HG02943 (cell line): ENCODE measurements around the gene TAF3.
A peak's percentile ranks its signal among the peaks of the same experiment; 100 is the strongest.
"Not testable (repeated sequence)": the region's sequence is repeated elsewhere in the genome, so short reads cannot be mapped to it uniquely, and the experiment has no call there.

Source experiments
- ATAC-seq: cut with Tn5 transposase; IDR thresholded peaks from one replicate; pipeline ENCODE4 v1.9.1; 2021; ENCODE audit warnings: mild to moderate bottlenecking, low read depth, moderate library complexity; ENCODE audit not compliant: unreplicated experiment

TAF3 gene

GRCh38 chr10:7818295-7819120, at the start of gene TAF3:
TAF3 (plus strand) TSS chr10:7818505; CDS start chr10:7818710, 205 bp downstream.
- ATAC-seq: peak; percentile 89

DNA sequence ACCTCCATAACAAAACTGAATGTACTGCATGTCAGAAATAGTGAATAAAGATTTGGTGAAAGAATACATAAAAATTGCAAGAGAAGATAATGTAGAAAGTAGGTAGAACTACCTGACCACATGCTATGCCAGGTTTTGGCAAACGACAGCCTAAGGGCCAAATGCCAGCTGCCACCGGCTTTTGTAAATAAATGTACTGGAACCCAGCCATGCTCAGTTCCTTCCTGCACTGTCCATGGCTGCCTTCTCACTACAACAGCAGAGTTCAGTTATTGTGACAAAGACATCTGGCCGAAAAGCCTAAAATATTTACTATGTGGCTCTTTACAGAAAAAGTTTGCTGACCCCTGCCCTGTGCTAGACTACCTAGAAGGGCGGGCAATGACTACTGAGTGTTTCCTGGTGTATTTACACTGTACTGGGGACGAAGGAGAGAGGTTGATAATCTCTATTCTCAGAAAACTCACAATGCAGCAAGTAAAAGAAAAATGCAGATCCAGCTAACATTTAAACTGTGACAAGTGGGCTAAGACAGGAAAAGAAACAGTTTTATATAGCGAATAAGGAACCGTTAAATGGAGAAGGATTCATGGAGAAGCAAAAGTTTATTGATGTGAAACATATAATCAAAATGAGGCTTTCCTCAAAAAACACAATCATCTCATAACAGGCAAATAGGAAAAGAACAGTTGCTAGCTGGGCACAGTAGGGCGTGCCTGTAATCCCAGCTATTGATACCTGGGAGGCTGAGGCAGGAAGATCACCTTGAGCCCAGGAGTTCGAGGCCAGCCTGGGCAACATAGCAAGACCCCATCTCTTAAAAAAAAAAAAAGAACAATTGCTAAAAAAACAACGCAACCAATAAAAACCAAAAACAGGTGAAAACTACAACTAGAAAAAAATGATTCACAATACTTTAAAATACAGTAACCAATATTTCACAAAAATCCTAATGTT, 44.2 kb upstream of the TAF3 start:
- no peak for ATAC-seq

GRCh38 chr10:7776777-7777176, 41.5 kb upstream of the TAF3 start:
- no peak for ATAC-seq

DNA sequence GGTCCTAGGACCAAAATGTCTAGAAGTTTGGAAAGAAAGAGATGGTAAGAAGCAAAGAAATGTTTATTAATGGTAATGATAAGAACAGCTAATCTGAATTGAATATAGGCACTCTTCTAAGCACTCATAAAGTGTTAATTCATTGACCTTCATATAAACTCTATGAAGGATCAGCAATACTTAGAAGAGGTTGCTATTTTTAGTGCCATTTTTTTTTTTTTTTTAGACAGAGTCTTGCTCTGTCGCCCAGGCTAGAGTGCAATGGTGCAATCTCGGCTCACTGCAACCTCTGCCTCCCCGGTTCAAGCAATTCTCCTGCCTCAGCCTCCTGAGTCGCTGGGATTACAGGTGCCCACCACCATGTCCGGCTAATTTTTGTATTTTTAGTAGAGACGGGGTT, 36.1 kb upstream of the TAF3 start:
- not testable (repeated sequence) for ATAC-seq

GRCh38 chr10:7786430-7786829, 31.9 kb upstream of the TAF3 start:
- no peak for ATAC-seq

DNA sequence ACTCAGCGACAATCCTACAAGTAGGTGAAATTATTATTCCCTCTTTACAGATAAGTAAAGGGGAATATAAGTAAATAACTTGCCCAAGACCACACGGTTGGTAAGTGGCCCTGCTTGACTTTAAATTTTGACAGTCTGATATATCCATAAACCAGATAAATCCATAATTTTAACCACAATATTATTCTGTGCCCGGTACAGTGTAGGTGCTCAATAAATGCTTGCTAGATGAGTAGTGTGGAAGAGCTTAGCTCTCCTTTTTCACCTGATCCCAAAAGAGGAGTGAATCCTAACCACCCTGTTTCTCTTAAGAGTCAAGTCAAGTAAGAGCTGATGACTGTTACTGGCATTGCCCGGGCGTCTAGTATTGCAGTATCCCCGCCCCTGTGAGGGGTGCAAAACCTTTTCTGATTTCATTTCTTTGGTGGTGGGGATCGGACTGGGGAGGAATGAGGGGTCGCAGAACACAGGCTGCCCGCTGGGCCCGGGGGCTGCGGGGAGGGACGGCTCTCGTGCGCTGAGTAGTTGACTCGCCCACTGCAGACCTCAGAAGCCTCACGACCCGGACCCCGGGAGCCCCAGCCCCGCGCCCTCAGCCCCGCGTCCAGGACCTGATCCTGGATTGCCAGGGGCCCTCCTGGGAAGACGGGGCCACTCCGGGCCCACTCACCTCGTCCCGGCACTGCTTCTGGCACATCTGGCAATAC, 31.0 kb upstream of the TAF3 start:
- peak; percentile 15 for ATAC-seq

DNA sequence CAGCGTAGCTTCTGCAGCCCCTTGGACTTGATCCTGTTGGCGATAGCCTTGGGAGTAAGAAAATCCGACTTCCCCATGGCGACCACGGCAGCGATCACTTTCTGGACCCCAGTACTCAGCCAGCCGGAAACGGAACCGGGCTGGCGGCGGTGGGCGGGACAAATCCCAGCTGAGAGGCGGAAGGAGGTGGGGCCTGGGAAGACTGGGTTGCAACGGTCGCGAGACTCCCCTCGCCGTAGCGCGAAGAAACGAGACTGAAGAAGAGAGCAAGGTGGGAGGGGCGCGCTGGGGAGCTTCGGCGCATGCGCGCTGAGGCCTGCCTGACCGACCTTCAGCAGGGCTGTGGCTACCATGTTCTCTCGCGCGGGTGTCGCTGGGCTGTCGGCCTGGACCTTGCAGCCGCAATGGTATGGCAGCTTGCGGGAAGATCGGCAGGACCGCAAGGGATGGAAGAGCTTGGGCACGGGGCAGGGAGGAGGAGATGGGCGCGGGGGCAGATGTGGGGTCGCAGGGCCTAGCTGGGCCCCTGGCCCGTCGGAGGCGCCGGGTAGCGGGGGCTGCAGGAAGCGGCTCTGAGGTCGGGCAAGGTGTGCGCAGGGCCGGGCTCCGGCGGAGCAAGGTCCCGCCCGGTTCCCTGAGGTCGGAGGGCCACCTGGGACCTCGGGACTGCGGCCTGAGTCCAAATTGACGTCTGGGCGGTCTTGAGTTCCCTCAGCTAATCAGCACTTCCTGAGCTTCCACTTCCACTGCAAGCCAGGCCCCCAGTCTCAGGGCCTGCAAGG, 30.3 kb upstream of the TAF3 start, which contains the start of the genes ATP5F1C and KIN:
Gene ATP5F1C (plus strand): TSS at position 321 of the 782 bp plus-strand sequence. CDS start 31 bp downstream, at position 352.
Gene KIN (minus strand): TSS at position 137 of the 782 bp plus-strand sequence. CDS start 60 bp downstream, at position 77.
- ATAC-seq: peak; percentile 95

- peak; percentile 31 for ATAC-seq
Measured at GRCh38 chr10:7788639-7789286, 29.5 kb upstream of the TAF3 start.

GRCh38 chr10:7789390-7789789, 28.9 kb upstream of the TAF3 start:
- ATAC-seq: no peak

DNA sequence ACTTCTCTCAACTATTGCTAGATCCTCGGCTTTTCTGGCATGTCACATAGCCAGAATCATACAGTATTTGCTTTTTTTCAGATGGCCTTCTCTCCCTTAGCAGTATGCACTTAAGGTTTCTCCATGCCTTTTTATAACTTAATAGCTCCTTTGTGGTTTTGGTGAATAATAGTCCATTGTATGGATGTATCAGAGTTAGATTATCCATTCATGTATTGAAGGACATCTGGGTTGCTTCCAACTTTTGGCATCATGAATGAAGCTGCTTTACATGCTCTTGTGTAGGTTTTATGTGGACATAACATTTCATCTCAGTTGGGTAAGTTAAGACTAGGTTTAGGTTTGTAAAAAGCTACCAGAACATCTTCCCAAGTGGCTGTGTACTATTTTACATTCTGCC, 25.8 kb upstream of the TAF3 start:
- no peak for ATAC-seq

DNA sequence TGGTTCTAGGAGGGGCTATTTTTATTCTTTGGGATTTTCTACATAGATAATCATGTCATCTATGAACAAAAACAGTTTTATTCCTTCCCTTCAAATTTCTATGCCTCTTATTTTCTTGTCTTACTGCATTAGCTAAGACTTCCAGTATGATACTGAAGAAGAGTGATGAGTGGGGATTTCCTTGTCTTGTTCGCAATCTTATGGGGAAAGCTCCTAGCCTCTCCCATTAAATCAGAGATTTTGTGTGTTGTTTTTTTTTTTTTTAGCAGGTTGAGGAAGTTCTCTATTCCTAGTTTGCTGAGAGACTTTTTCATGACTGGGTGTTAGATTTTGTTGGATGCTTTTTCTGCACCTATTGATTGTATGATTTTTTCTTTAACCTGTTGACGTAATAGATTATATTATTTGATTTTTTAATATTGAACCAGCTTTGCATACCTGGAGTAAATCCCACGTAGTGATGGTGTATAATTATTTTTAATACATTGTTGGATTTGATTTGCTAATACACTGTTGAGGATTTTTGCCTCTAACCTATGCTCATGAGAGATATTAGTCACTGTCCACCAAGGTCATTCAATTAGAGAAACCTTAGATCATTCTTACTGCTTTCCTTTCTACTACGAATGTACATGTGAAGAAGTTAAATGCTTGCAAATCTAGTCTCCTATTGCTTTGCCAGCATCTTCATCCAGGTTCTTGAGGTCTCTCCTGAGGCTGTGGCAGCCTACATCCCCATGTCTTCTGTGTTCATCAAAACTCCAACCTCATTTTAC, 23.9 kb upstream of the TAF3 start:
- no peak for ATAC-seq

GRCh38 chr10:7795605-7796004, 22.7 kb upstream of the TAF3 start:
- ATAC-seq: no peak

- no peak for ATAC-seq
Measured at GRCh38 chr10:7797582-7797981, 20.7 kb upstream of the TAF3 start.

- no peak for ATAC-seq
Measured at GRCh38 chr10:7802606-7803005, 15.7 kb upstream of the TAF3 start.

DNA sequence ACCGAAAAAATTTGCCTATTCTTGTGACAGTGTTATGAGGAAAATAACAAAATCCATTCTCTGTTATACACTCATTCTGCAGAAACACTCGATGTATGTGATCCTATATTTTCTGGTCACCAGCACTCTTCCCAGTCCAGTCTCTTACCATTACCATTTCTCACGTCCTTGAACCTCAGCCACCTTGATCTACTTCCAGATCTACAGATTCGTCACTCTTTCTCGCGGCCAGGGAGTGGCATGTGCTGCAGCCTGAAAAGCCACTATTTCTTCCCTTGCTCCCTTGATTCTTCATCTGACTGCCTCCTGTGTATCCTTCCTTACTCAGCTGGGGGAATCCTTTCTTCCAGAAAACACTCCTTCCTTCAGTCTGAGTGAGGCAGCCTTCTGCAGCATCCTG, 14.1 kb upstream of the TAF3 start:
- no peak for ATAC-seq

GRCh38 chr10:7804741-7805140, 13.6 kb upstream of the TAF3 start:
- no peak for ATAC-seq

DNA sequence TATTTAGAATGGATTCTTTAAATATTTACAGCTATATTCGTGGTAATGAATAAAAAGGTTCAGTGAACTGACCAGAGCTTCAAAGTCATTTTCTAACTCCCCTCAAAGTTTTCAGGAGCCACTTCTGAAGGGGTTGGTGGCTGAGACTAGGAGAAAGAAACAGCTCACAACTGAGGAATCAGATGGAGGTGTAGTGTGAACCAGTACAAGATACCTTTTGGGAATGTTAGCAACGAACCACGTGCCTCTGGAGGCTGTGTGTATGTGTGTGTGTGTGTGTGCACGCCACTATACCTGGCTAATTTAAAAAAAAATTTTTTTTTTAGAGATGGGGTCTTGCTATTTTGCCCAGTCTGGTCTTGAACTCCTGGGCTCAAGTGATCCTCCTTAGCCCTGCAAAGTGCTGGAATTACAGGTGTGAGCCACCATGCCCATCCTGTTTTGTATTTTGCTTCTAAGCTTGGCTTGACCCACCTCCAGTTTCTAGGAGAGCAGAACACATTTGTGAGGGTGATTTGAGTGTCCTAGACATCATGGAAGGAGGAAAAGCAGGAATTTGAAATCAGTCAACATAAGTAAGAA, 9.5 kb upstream of the TAF3 start:
- no peak for ATAC-seq

- ATAC-seq: no peak
Measured at GRCh38 chr10:7810443-7810842, 7.9 kb upstream of the TAF3 start.
